Glutamatergic neuron (in vitro differentiated cells): ENCODE results near the gene PCDHGA8. TPM values are rescaled to one million over a fixed set of nuclear protein-coding genes. Genes with fewer than 3 reads are reported as not detected.

Source experiments
- DNase-seq: peaks from one replicate; pipeline ENCODE4 v3.0.0; 2022
- H3K27ac Mint-ChIP-seq: one replicate; pipeline ENCODE4 v1.8.0; 2020; ENCODE audit warnings: mild to moderate bottlenecking, mixed read lengths, inconsistent platforms; ENCODE audit not compliant: unreplicated experiment
- H3K27me3 Mint-ChIP-seq: one replicate; pipeline ENCODE4 v1.8.0; 2020; ENCODE audit warnings: mild to moderate bottlenecking, moderate library complexity, mixed read lengths, inconsistent platforms; ENCODE audit not compliant: unreplicated experiment
- H3K36me3 Mint-ChIP-seq: one replicate; pipeline ENCODE4 v1.8.0; 2020; ENCODE audit warnings: mild to moderate bottlenecking, mixed read lengths, inconsistent platforms; ENCODE audit not compliant: unreplicated experiment
- H3K4me1 Mint-ChIP-seq: one replicate; pipeline ENCODE4 v1.8.0; 2020; ENCODE audit warnings: mild to moderate bottlenecking, low read depth, mixed read lengths, inconsistent platforms; ENCODE audit not compliant: unreplicated experiment
- H3K4me3 Mint-ChIP-seq: one replicate; pipeline ENCODE4 v1.8.0; 2020; ENCODE audit warnings: mild to moderate bottlenecking, mixed read lengths, inconsistent platforms; ENCODE audit not compliant: unreplicated experiment
- H3K9me3 Mint-ChIP-seq: one replicate; pipeline ENCODE4 v1.8.0; 2020; ENCODE audit warnings: mild to moderate bottlenecking, moderate library complexity, mixed read lengths, inconsistent platforms; ENCODE audit not compliant: unreplicated experiment
- total RNA-seq: library from RNA; stranded (reverse); fragmentation: NEBNext Ultra II Directional; extraction: Animal tissue kit (Norgen Biotek cat#: 25700); gene quantifications from one replicate; pipeline ENCODE4 v1.2.1, GENCODE V29; 2021; ENCODE audit not compliant: unreplicated experiment
- TF ChIP-seq, protein P1 (sequence below): fragments of 200-600 bp; sonication (generic); IDR thresholded peaks from one replicate; pipeline ENCODE4 v1.5.0; 2021; ENCODE audit not compliant: partially characterized antibody, unreplicated experiment

Gene PCDHGA8
- total RNA-seq, 1 donor from 2014 or later, result 7.2 TPM

DNA sequence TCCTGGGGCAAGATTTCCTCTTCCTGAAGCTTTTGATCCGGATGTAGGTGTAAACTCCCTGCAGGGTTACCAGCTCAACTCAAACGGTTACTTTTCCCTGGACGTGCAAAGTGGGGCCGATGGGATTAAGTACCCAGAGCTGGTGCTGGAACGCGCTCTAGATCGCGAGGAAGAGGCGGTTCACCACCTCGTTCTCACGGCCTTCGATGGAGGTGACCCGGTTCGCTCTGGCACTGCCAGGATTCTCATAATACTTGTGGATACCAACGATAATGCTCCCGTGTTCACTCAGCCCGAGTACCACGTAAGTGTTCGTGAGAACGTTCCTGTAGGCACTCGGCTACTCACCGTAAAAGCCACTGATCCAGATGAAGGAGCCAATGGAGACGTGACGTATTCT, 36.8 kb upstream of the PCDHGA8 start:
- Mint-ChIP-seq H3K27me3 (peaks cover 14% of the 10 kb centered on the region), H3K36me3 (peaks cover 52% of the 10 kb centered on the region), H3K4me3 (no peak overlapping the region), H3K9me3 (peaks cover 27% of the 10 kb centered on the region), H3K4me1 (no peaks in the 10 kb centered on the region), H3K27ac (no peak overlapping the region)
- DNase-seq, result no peak
- TF ChIP-seq, protein P1, sequence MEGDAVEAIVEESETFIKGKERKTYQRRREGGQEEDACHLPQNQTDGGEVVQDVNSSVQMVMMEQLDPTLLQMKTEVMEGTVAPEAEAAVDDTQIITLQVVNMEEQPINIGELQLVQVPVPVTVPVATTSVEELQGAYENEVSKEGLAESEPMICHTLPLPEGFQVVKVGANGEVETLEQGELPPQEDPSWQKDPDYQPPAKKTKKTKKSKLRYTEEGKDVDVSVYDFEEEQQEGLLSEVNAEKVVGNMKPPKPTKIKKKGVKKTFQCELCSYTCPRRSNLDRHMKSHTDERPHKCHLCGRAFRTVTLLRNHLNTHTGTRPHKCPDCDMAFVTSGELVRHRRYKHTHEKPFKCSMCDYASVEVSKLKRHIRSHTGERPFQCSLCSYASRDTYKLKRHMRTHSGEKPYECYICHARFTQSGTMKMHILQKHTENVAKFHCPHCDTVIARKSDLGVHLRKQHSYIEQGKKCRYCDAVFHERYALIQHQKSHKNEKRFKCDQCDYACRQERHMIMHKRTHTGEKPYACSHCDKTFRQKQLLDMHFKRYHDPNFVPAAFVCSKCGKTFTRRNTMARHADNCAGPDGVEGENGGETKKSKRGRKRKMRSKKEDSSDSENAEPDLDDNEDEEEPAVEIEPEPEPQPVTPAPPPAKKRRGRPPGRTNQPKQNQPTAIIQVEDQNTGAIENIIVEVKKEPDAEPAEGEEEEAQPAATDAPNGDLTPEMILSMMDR, result no peak

DNA sequence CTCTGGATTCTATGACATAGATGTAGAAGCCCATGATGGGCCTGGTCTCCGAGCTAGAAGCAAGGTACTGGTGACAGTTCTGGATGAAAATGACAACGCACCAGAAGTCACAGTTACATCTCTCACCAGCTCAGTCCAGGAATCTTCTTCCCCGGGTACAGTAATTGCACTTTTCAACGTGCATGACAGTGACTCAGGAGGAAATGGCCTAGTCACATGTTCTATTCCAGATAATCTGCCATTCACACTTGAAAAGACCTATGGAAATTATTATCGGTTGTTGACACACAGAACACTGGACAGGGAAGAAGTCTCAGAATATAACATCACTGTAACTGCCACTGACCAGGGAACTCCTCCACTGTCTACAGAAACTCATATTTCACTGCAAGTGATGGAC, 36.3 kb upstream of the PCDHGA8 start:
- H3K27ac Mint-ChIP-seq, result no peak overlapping the region
- TF ChIP-seq, protein P1, result no peak
- H3K9me3 Mint-ChIP-seq, result peaks cover 32% of the 10 kb centered on the region
- no peak for DNase-seq
- H3K4me1 Mint-ChIP-seq, result no peaks in the 10 kb centered on the region
- H3K27me3 Mint-ChIP-seq, result peaks cover 17% of the 10 kb centered on the region
- no peak overlapping the region for H3K4me3 Mint-ChIP-seq
- peaks cover 56% of the 10 kb centered on the region for H3K36me3 Mint-ChIP-seq

DNA sequence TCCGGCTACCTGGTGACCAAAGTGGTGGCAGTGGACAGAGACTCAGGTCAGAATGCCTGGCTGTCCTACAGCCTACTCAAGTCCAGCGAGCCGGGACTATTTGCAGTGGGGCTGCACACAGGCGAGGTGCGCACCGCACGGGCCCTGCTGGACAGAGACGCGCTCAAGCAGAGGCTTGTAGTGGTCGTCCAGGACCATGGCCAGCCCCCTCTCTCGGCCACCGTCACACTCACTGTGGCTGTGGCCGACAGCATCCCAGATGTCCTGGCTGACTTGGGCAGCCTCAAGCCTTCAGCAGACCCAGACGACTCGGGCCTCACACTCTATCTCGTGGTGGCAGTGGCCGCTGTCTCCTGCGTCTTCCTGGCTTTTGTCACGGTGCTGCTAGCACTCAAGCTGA, 35.5 kb upstream of the PCDHGA8 start:
- H3K36me3 Mint-ChIP-seq, result peaks cover 55% of the 10 kb centered on the region
- TF ChIP-seq, protein P1, result no peak

DNA sequence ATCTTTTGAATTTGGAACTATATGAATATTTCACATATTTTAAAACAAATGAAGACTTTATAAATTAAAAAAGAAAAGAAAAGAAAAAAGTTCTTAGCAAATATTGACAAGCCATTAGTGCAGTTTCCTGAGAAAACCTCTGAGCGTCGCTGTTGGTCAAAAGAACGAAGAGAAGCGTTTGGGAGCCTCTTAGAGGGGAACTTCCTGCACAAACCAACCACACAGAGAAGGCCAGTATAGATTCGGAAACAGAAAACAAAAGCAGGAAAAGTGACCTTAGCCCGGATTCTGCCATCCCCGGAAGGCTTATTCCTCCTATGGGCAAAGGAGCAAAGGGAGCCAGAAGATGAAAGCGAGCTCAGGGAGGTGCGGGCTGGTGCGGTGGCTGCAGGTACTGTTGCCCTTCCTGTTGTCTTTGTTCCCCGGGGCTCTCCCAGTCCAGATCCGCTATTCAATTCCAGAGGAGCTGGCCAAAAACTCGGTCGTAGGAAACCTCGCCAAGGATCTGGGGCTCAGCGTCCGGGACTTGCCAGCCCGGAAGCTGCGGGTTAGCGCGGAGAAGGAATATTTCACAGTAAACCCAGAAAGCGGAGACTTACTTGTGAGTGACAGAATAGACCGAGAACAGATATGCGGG, 32.5 kb upstream of the PCDHGA8 start, which contains the start of gene PCDHGB2:
Gene PCDHGB2 (plus strand): TSS at position 205 of the 637 bp plus-strand sequence. CDS start 142 bp downstream, at position 347.
- H3K4me1 Mint-ChIP-seq, result no peaks in the 10 kb centered on the region
- H3K27me3 Mint-ChIP-seq, result peaks cover 14% of the 10 kb centered on the region
- TF ChIP-seq, protein P1, result no peak
- peaks cover 34% of the 10 kb centered on the region for H3K9me3 Mint-ChIP-seq
- no peak for DNase-seq
- peaks cover 56% of the 10 kb centered on the region for H3K36me3 Mint-ChIP-seq
- H3K27ac Mint-ChIP-seq, result no peak within 1 kb of the TSS
- no peak within 1 kb of the TSS for H3K4me3 Mint-ChIP-seq

More for the DNA sequence above, 35.5 kb upstream of the PCDHGA8 start:
- Mint-ChIP-seq H3K27ac (no peak overlapping the region), H3K9me3 (peaks cover 34% of the 10 kb centered on the region), H3K4me3 (no peak overlapping the region), H3K4me1 (no peaks in the 10 kb centered on the region), H3K27me3 (peaks cover 20% of the 10 kb centered on the region)
- DNase-seq, result no peak

DNA sequence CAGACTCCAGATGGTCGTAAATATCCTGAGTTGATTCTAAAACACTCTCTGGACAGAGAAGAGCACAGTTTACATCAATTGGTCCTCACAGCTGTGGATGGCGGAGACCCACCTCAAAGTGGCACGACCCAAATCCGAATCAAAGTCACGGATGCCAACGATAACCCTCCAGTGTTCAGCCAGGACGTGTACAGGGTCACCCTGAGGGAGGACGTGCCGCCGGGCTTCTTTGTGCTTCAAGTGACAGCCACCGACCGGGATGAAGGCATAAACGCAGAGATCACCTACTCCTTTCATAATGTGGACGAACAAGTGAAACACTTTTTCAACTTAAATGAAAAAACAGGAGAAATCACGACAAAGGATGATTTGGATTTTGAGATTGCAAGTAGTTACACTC, 31.7 kb upstream of the PCDHGA8 start:
- Mint-ChIP-seq H3K36me3 (peaks cover 59% of the 10 kb centered on the region), H3K4me1 (no peaks in the 10 kb centered on the region), H3K27me3 (peaks cover 14% of the 10 kb centered on the region), H3K9me3 (peaks cover 38% of the 10 kb centered on the region), H3K27ac (no peak overlapping the region), H3K4me3 (no peak overlapping the region)
- TF ChIP-seq, protein P1, result no peak
- no peak for DNase-seq
